GM12875 (cell line): ENCODE data around the gene H19.

Experiments used
- H3K4me3 ChIP-seq: one replicate; pipeline ENCODE4 v1.5.1; 2011; ENCODE audit warnings: low read depth, low read length, control low read depth
- TF ChIP-seq, protein P1 (sequence below): IDR thresholded peaks from 2 replicates; pipeline ENCODE4 v1.5.1; 2011; ENCODE audit warnings: low read depth, mild to moderate bottlenecking, control low read depth, inconsistent platforms, low read length, moderate library complexity, borderline replicate concordance; ENCODE audit not compliant: insufficient read depth

Gene H19

DNA sequence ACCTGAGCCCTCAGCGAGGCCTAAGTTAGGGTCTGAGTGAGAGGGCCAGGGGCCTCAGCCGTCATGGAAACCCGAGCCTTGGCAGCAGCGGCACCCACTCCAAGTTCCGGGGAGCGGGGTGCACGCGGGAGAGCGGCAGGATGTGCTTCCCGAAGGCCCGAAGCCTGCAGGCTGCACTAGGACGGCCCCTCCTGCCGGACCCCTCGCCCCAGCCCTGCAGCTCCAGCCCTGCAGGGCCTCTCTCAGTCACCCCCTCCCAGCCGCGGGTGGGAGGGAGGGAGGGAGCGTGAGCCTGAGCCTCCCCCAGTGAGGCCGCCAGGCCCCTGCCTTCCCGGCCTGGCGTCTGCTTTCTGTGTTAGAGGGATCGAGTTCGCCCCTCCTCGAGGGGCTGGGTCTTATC lies 27.9 kb downstream of the H19 start:
- TF ChIP-seq, protein P1, sequence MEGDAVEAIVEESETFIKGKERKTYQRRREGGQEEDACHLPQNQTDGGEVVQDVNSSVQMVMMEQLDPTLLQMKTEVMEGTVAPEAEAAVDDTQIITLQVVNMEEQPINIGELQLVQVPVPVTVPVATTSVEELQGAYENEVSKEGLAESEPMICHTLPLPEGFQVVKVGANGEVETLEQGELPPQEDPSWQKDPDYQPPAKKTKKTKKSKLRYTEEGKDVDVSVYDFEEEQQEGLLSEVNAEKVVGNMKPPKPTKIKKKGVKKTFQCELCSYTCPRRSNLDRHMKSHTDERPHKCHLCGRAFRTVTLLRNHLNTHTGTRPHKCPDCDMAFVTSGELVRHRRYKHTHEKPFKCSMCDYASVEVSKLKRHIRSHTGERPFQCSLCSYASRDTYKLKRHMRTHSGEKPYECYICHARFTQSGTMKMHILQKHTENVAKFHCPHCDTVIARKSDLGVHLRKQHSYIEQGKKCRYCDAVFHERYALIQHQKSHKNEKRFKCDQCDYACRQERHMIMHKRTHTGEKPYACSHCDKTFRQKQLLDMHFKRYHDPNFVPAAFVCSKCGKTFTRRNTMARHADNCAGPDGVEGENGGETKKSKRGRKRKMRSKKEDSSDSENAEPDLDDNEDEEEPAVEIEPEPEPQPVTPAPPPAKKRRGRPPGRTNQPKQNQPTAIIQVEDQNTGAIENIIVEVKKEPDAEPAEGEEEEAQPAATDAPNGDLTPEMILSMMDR, result no peak
- H3K4me3 ChIP-seq, result no peak overlapping the region

DNA sequence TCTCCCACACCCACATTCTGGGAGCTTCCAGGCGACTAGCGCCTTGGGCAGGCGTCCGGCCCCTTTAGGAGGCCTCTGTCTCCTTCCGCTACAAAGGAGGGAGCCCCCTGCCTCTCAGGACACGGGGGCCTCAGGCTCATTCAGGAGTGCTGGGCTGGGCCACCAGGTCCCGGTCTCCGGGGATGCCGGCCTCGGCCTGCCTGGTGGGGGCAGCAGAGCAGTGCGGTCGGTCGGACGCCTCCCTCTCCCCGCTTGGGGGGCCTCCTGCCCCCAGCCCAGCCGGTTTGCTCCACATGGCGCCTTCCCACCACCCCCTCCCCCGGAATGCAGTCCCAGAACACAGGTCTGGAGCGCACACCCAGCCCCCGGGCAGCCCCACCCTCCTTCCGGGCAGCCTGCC lies 28.6 kb downstream of the H19 start:
- TF ChIP-seq, protein P1, result no peak
- H3K4me3 ChIP-seq, result no peak overlapping the region

GRCh38 chr11:1968454-1969002 lies 29.1 kb downstream of the H19 start:
- no peak overlapping the region for H3K4me3 ChIP-seq

DNA sequence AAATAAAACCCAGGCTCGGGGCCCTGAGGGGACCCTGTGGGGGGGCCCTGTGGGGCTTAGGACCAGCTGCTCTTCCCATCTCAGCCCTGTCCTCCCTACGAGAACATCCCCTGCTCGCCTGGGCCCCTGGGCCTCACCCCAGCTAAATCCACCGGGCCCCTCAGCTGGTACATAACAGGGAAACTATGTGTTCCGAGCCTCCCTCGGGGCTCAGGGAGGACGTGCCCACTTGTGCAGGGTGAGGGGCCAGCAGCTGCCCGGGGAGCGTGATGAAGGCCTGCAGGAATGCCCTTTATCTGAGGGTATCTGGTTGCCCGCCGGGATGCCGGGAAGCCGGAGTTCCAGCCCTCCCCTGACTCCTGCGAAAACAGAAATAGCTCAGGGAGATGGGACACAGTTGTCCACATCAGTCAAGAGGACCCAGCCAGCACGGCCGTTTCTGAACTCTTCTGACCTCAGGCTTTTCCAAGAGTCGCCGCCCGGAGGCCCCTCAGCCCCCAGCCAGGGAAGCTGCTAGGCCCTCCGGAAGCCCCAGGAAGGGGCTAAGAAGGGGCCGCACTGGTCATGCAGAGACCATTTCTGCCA lies 29.9 kb downstream of the H19 start:
- TF ChIP-seq, protein P1, result no peak
- H3K4me3 ChIP-seq, result no peak overlapping the region

More at GRCh38 chr11:1968454-1969002, 29.1 kb downstream of the H19 start:
- TF ChIP-seq, protein P1, result no peak

- TF ChIP-seq, protein P1, result no peak
- H3K4me3 ChIP-seq, result no peak overlapping the region
Measured at GRCh38 chr11:1966531-1966930, 31.1 kb downstream of the H19 start.

GRCh38 chr11:1964955-1965354 lies 32.7 kb downstream of the H19 start:
- no peak overlapping the region for H3K4me3 ChIP-seq
- TF ChIP-seq, protein P1, result no peak

DNA sequence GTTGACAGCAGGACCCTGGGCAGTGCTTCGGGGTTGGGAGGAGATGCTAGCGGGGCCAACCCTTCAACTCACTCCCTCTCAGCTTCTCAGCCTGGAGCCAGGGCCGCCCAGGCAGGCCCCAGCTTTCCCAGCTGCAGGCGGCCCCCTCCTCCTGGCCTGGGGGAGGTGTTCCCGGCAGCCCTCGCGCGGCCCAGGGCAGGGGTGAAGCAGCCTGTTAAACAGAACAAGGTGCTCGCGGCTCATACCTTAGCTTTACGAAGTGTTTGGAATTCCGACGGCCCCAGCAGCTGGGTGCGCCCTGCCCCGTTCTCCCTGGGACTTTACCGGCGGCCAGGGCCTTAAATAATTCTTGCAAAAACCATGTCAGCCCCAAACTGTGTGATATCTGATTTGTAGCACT lies 33.3 kb downstream of the H19 start:
- no peak overlapping the region for H3K4me3 ChIP-seq
- TF ChIP-seq, protein P1, result no peak
